ENCODE data around the gene CAMK1G.

- TF ChIP-seq, protein P1, sequence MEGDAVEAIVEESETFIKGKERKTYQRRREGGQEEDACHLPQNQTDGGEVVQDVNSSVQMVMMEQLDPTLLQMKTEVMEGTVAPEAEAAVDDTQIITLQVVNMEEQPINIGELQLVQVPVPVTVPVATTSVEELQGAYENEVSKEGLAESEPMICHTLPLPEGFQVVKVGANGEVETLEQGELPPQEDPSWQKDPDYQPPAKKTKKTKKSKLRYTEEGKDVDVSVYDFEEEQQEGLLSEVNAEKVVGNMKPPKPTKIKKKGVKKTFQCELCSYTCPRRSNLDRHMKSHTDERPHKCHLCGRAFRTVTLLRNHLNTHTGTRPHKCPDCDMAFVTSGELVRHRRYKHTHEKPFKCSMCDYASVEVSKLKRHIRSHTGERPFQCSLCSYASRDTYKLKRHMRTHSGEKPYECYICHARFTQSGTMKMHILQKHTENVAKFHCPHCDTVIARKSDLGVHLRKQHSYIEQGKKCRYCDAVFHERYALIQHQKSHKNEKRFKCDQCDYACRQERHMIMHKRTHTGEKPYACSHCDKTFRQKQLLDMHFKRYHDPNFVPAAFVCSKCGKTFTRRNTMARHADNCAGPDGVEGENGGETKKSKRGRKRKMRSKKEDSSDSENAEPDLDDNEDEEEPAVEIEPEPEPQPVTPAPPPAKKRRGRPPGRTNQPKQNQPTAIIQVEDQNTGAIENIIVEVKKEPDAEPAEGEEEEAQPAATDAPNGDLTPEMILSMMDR (IDR thresholded peaks at IDR 0.05; ENCODE audit: insufficient read depth, low read length): no peak
- TF ChIP-seq GABPA (IDR thresholded peaks at IDR 0.05; ENCODE audit: low read depth): no peak
Observed at GRCh38 chr1:209633335-209633997, 50.0 kb downstream of the CAMK1G start.

Measured in HL-60 (cell line).